GM19099 (cell line): ENCODE data around the gene CCDC88C.

ENCODE experiments used
- POLR2A ChIP-seq: IDR thresholded peaks from 3 replicates; pipeline ENCODE4 v1.6.1; 2011; ENCODE audit warnings: low read depth; ENCODE audit not compliant: insufficient read length; ENCODE audit errors: extremely low read depth

CCDC88C gene

GRCh38 chr14:91265404-91265803, 152.2 kb downstream of the CCDC88C start:
- TF ChIP-seq POLR2A = no peak

- no peak for TF ChIP-seq POLR2A
Measured at GRCh38 chr14:91264151-91265150, 153.2 kb downstream of the CCDC88C start.

- no peak for TF ChIP-seq POLR2A
Measured at GRCh38 chr14:91263329-91263728, 154.3 kb downstream of the CCDC88C start.

- no peak for TF ChIP-seq POLR2A
Measured at GRCh38 chr14:91261986-91262549, 155.6 kb downstream of the CCDC88C start.

- TF ChIP-seq POLR2A = no peak
Measured at GRCh38 chr14:91261115-91261514, 156.5 kb downstream of the CCDC88C start.

GRCh38 chr14:91258876-91259275, 158.7 kb downstream of the CCDC88C start:
- no peak for TF ChIP-seq POLR2A

- TF ChIP-seq POLR2A = no peak
Measured at GRCh38 chr14:91258011-91258618, 159.5 kb downstream of the CCDC88C start.

GRCh38 chr14:91257328-91258010, 160.2 kb downstream of the CCDC88C start:
- no peak for TF ChIP-seq POLR2A

GRCh38 chr14:91256661-91257060, 161.0 kb downstream of the CCDC88C start:
- TF ChIP-seq POLR2A = no peak

- TF ChIP-seq POLR2A = no peak
Measured at GRCh38 chr14:91255026-91255695, 162.5 kb downstream of the CCDC88C start.

GRCh38 chr14:91254461-91254860, 163.2 kb downstream of the CCDC88C start:
- no peak for TF ChIP-seq POLR2A

- no peak for TF ChIP-seq POLR2A
Measured at GRCh38 chr14:91253795-91254323, 163.8 kb downstream of the CCDC88C start.

- TF ChIP-seq POLR2A = no peak
Measured at GRCh38 chr14:91252871-91253794, 164.5 kb downstream of the CCDC88C start.
